Measurements from ENCODE around the gene ENOX1.

Gene ENOX1

GRCh38 chr13:43769529-43769928 is 17.2 kb downstream of the ENOX1 start:
- no peak for TF ChIP-seq CTCF (IDR thresholded peaks at IDR 0.05)
- DNase-seq, result no peak
- H3K4me1 ChIP-seq, result peaks cover 0 to 15% (median 9%) of the 10 kb centered on the region in 4 donors
- H3K4me3 ChIP-seq, result no peak overlapping the region
- H3K36me3 ChIP-seq, result no peaks in the 10 kb centered on the region
- no peaks in the 10 kb centered on the region for H3K27me3 ChIP-seq
- no peaks in the 10 kb centered on the region for H3K9me3 ChIP-seq
- intact Hi-C loops (cut with DNase I; ENCODE audit: low total_unique reads), result no loop called here
- H3K27ac ChIP-seq, result no peak overlapping the region

- H3K4me3 ChIP-seq, result no peak overlapping the region
- peaks cover 0 to 15% (median 9%) of the 10 kb centered on the region in 4 donors for H3K4me1 ChIP-seq
- no peaks in the 10 kb centered on the region for H3K36me3 ChIP-seq
- H3K27me3 ChIP-seq, result no peaks in the 10 kb centered on the region
- TF ChIP-seq CTCF (IDR thresholded peaks at IDR 0.05), result no peak
- peak in 1 of 2 donors; percentile 21 for DNase-seq
- H3K9me3 ChIP-seq, result no peaks in the 10 kb centered on the region
- intact Hi-C loops (cut with DNase I; ENCODE audit: low total_unique reads), result no loop called here
- no peak overlapping the region for H3K27ac ChIP-seq
Measured at GRCh38 chr13:43767341-43767931, 19.3 kb downstream of the ENOX1 start.

GRCh38 chr13:43766725-43767124 is 20.0 kb downstream of the ENOX1 start:
- no peak for DNase-seq
- H3K4me3 ChIP-seq, result no peak overlapping the region
- H3K27me3 ChIP-seq, result no peaks in the 10 kb centered on the region
- no peak overlapping the region for H3K27ac ChIP-seq
- H3K9me3 ChIP-seq, result no peaks in the 10 kb centered on the region
- H3K4me1 ChIP-seq, result peaks cover 0 to 15% (median 9%) of the 10 kb centered on the region in 4 donors
- no peak for TF ChIP-seq CTCF (IDR thresholded peaks at IDR 0.05)
- no peaks in the 10 kb centered on the region for H3K36me3 ChIP-seq
- intact Hi-C loops (cut with DNase I; ENCODE audit: low total_unique reads), result no loop called here

GRCh38 chr13:43764349-43764748 is 22.4 kb downstream of the ENOX1 start:
- Histone ChIP-seq H3K27me3 (no peaks in the 10 kb centered on the region), H3K27ac (no peak overlapping the region), H3K4me3 (no peak overlapping the region), H3K36me3 (no peaks in the 10 kb centered on the region), H3K4me1 (peaks cover 0 to 15% (median 9%) of the 10 kb centered on the region in 4 donors), H3K9me3 (no peaks in the 10 kb centered on the region)
- intact Hi-C loops (cut with DNase I; ENCODE audit: low total_unique reads), result no loop called here
- TF ChIP-seq CTCF (IDR thresholded peaks at IDR 0.05), result no peak
- no peak for DNase-seq

- H3K27ac ChIP-seq, result no peak overlapping the region
- no peak overlapping the region for H3K4me3 ChIP-seq
- intact Hi-C loops (cut with DNase I; ENCODE audit: low total_unique reads), result no loop called here
- H3K9me3 ChIP-seq, result no peaks in the 10 kb centered on the region
- peaks cover 0 to 15% (median 9%) of the 10 kb centered on the region in 4 donors for H3K4me1 ChIP-seq
- H3K27me3 ChIP-seq, result no peaks in the 10 kb centered on the region
- no peak for TF ChIP-seq CTCF (IDR thresholded peaks at IDR 0.05)
- no peaks in the 10 kb centered on the region for H3K36me3 ChIP-seq
- DNase-seq, result no peak
Measured at GRCh38 chr13:43763143-43763759, 23.5 kb downstream of the ENOX1 start.

Data from tibial artery (tissue), 4 donors.